Measurements from ENCODE around the gene ARHGEF1. TPM values are rescaled to one million over a fixed set of nuclear protein-coding genes. Genes with fewer than 3 reads are reported as not detected.

ARHGEF1 gene
- total RNA-seq, 1 donor from 2014 or later = 70.5 TPM

- no peak overlapping the region for H3K27ac Mint-ChIP-seq (ENCODE audit: unreplicated experiment)
- peaks cover 2% of the 10 kb centered on the region for H3K4me1 Mint-ChIP-seq (ENCODE audit: low read depth)
- DNase-seq (ENCODE audit: low spot score) = peak; percentile 85
- peaks cover 31% of the 10 kb centered on the region for H3K27me3 Mint-ChIP-seq (ENCODE audit: low read depth)
- H3K36me3 Mint-ChIP-seq (ENCODE audit: low read depth) = peaks cover 14% of the 10 kb centered on the region
- TF ChIP-seq CTCF (IDR thresholded peaks at IDR 0.05) = no peak
- H3K9me3 Mint-ChIP-seq (ENCODE audit: low read depth) = no peaks in the 10 kb centered on the region
- no peak overlapping the region for H3K4me3 Mint-ChIP-seq (ENCODE audit: unreplicated experiment)
Measured at GRCh38 chr19:41910240-41910991, 27.4 kb downstream of the ARHGEF1 start.

DNA sequence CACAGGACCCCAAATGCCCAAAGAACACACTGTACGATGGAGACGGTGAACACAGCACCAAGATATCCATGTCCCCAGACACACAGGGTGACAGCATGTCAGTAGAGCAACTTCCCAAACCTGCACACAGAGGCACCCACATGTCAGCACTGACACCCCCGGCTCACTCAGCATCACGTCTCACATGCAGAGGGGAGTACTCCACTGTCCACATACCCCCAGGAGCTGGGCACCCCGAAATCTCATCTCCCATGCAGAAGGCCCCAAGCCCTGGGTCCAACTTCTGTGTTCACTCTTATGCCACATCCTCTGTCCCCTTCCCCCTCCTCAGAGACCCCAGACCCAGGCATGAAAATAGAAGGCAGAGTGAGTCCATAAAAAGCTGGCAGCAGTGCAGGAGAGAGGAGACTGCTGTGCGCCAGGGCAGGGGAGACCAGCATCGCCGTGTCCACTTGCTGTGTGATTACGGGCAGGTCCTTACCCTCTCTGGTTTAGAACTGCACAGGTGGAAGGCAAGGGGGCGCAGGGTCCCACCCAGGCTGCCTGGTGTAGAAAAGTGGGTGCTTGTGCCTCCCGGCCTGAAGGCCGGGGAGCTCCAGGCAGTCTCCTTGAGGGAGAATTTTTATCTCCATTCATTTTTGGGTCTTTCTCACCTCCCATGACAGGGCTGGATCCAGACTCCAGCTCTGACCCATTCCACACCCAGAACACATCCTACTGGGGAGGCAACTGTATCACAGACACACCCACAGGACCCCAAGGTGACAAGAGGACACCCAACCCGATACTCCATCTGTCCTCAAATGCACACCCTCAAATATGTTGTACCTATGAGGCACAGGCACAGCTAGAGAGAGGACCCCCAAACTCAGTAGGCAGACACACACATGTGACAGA lies 28.3 kb downstream of the ARHGEF1 start:
- Mint-ChIP-seq H3K36me3 (ENCODE audit: low read depth) (peaks cover 8% of the 10 kb centered on the region), H3K4me1 (ENCODE audit: low read depth) (peaks cover 2% of the 10 kb centered on the region), H3K4me3 (ENCODE audit: unreplicated experiment) (no peak overlapping the region), H3K27ac (ENCODE audit: unreplicated experiment) (no peak overlapping the region), H3K27me3 (ENCODE audit: low read depth) (peaks cover 31% of the 10 kb centered on the region), H3K9me3 (ENCODE audit: low read depth) (no peaks in the 10 kb centered on the region)
- TF ChIP-seq CTCF (IDR thresholded peaks at IDR 0.05) = no peak
- no peak for DNase-seq (ENCODE audit: low spot score)

DNA sequence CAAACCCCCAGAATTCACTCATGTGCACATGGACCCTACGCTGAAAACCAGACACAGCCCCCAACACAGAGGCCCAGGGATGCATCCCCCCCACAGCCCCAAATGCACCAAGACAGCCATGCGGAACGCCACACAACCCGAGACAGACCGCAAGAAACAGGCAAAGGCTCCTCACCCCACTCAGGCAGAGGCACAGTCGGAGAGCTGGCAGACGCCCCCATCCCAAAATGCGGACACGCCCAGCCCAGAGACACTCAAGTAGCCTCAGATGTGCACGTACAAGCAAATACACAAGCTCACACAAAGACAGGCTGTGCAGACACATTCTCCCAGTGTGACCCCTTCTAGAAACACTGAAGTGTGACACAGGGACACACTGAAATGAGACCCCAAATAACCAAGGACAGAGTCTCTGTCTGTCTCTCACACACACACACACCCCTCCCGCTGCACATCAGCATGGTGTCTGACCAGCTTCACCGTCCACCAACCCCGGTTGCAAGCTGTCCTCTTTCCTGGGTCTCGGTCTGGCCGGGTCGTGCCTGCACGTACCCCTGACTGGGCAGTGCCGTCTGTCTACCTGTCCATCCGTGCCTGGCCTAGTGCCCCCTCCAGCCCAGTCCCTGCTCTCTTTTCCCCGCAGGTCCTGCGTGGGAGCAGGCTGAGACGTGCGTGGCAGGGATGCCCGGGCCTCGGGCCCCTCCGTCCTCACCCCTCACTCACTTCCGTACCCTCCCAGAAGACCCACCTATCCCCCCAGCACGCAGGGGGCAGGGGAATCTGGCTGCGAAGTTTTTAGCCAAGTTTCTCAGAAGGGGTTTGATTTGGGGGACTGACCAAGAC lies 29.1 kb downstream of the ARHGEF1 start:
- H3K9me3 Mint-ChIP-seq (ENCODE audit: low read depth) = no peaks in the 10 kb centered on the region
- peaks cover 31% of the 10 kb centered on the region for H3K27me3 Mint-ChIP-seq (ENCODE audit: low read depth)
- H3K36me3 Mint-ChIP-seq (ENCODE audit: low read depth) = peaks cover 3% of the 10 kb centered on the region
- DNase-seq (ENCODE audit: low spot score) = no peak
- H3K27ac Mint-ChIP-seq (ENCODE audit: unreplicated experiment) = no peak overlapping the region
- TF ChIP-seq CTCF (IDR thresholded peaks at IDR 0.05) = no peak
- H3K4me3 Mint-ChIP-seq (ENCODE audit: unreplicated experiment) = no peak overlapping the region
- H3K4me1 Mint-ChIP-seq (ENCODE audit: low read depth) = peaks cover 2% of the 10 kb centered on the region

- Mint-ChIP-seq H3K9me3 (ENCODE audit: low read depth) (no peaks in the 10 kb centered on the region), H3K4me1 (ENCODE audit: low read depth) (peaks cover 2% of the 10 kb centered on the region), H3K27me3 (ENCODE audit: low read depth) (peaks cover 31% of the 10 kb centered on the region), H3K4me3 (ENCODE audit: unreplicated experiment) (no peak overlapping the region), H3K27ac (ENCODE audit: unreplicated experiment) (no peak overlapping the region), H3K36me3 (ENCODE audit: low read depth) (no peaks in the 10 kb centered on the region)
- DNase-seq (ENCODE audit: low spot score) = no peak
- no peak for TF ChIP-seq CTCF (IDR thresholded peaks at IDR 0.05)
Measured at GRCh38 chr19:41912899-41913537, 30.0 kb downstream of the ARHGEF1 start.
